A549 (cell line): Measurements from ENCODE around the gene LRTM2. TPM values are rescaled to one million over a fixed set of nuclear protein-coding genes. Genes with fewer than 3 reads are reported as not detected.

ENCODE experiments used
- ATAC-seq, 2 experiments: fragments of 200-7000 bp in 1 of 2; fragments of >200 bp in 1 of 2; cut with Nextera tagmentation in 1 of 2; cut with Tn5 transposase in 1 of 2; 3 replicates each; pipeline versions ENCODE4 v1.8.0 to v1.9.1; 2018 to 2020; ENCODE audit warnings: mild to moderate bottlenecking in 1 of 2, moderate library complexity in 1 of 2
- CTCF ChIA-PET: fragments of 300-600 bp; sonication (Branson Sonifier 250); formaldehyde crosslinking; extraction: SDS; loops from one replicate; lab custom pipeline; 2021; ENCODE audit warnings: antibody characterized with exemption, inconsistent platforms; lab: Yijun Ruan, JAX
- POLR2A ChIA-PET: fragments of 350-600 bp; formaldehyde crosslinking; extraction: SDS; loops from one replicate; lab custom pipeline; 2021; ENCODE audit warnings: antibody characterized with exemption, inconsistent platforms; lab: Yijun Ruan, JAX
- DNase-seq, 2 experiments: peaks; one replicate each; pipeline versions ENCODE4 v3.0.0 to v3.0.0-alpha.2; 2011 to 2016; ENCODE audit warnings: low read depth in 1 of 2, low spot score in 1 of 2
- FAIRE-seq: peaks from 2 replicates; lab custom pipeline; 2011; peaks lifted over from hg19 to GRCh38; lab: Jason Lieb, UNC
- H3K27ac ChIP-seq, 2 experiments: fragments of >200 bp; sonication (Bioruptor Twin); formaldehyde crosslinking; 3 replicates each; pipeline ENCODE4 v1.5.1; 2016 to 2017
- H3K4me1 ChIP-seq: fragments of >200 bp; sonication (Bioruptor Twin); formaldehyde crosslinking; 3 replicates; pipeline ENCODE4 v1.6.1; 2016
- H3K4me2 ChIP-seq: fragments of >200 bp; sonication (Bioruptor Twin); formaldehyde crosslinking; 3 replicates; pipeline ENCODE4 v1.6.1; 2016
- H3K4me3 ChIP-seq: fragments of >200 bp; sonication (Bioruptor Twin); formaldehyde crosslinking; 3 replicates; pipeline ENCODE4 v1.5.1; 2016
- H3K9me3 ChIP-seq: fragments of >200 bp; sonication (Bioruptor Twin); formaldehyde crosslinking; 3 replicates; pipeline ENCODE4 v1.6.1; 2016
- BCL3 ChIP-seq: fragments of >200 bp; sonication (Bioruptor Twin); formaldehyde crosslinking; IDR thresholded peaks from 3 replicates; pipeline ENCODE4 v1.6.1; 2016
- CBX8 ChIP-seq: fragments of 200-600 bp; sonication (generic); IDR thresholded peaks from 2 replicates; pipeline ENCODE4 v1.6.1; 2016
- CEBPB ChIP-seq, 2 experiments: fragments of >200 bp in 1 of 2; sonication (Bioruptor Twin) in 1 of 2; formaldehyde crosslinking in 1 of 2; IDR thresholded peaks; 2 replicates each; pipeline ENCODE4 v1.6.1; 2012 to 2016
- E2F6 ChIP-seq: IDR thresholded peaks from 2 replicates; pipeline ENCODE4 v1.6.1; 2012; ENCODE audit warnings: low read depth, borderline replicate concordance
- EHMT2 ChIP-seq: fragments of 200-600 bp; sonication (generic); IDR thresholded peaks from 2 replicates; pipeline ENCODE4 v1.6.1; 2016; ENCODE audit warnings: antibody characterized with exemption, low read depth, mild to moderate bottlenecking, moderate library complexity
- ESRRA ChIP-seq: fragments of 150-350 bp; IDR thresholded peaks from 2 replicates; pipeline ENCODE4 v1.6.1; 2014; ENCODE audit warnings: mild to moderate bottlenecking, low read length, borderline replicate concordance
- FOSB ChIP-seq: fragments of 250-450 bp; sonication (Bioruptor Pico); IDR thresholded peaks from 2 replicates; pipeline ENCODE4 v1.5.0; 2020; ENCODE audit warnings: mild to moderate bottlenecking, moderate library complexity
- FOXS1 ChIP-seq: fragments of 250-450 bp; sonication (Bioruptor Pico); IDR thresholded peaks from 2 replicates; pipeline ENCODE4 v1.5.0; 2020; ENCODE audit warnings: mild to moderate bottlenecking, moderate library complexity
- GATA3 ChIP-seq: IDR thresholded peaks from 2 replicates; pipeline ENCODE4 v1.6.1; 2012; ENCODE audit warnings: borderline replicate concordance
- HEYL ChIP-seq: fragments of 250-450 bp; sonication (Bioruptor Pico); IDR thresholded peaks from 2 replicates; pipeline ENCODE4 v1.8.0; 2021; ENCODE audit warnings: mild to moderate bottlenecking, moderate library complexity
- HOXA7 ChIP-seq: fragments of 250-450 bp; sonication (Bioruptor Pico); IDR thresholded peaks from 2 replicates; pipeline ENCODE4 v1.5.0; 2020; ENCODE audit warnings: mild to moderate bottlenecking, moderate library complexity
- HOXB13 ChIP-seq: fragments of 250-450 bp; sonication (Bioruptor Pico); IDR thresholded peaks from 2 replicates; pipeline ENCODE4 v1.5.0; 2020; ENCODE audit warnings: low read depth, mild to moderate bottlenecking, moderate library complexity
- JUNB ChIP-seq: fragments of >200 bp; sonication (Bioruptor Twin); formaldehyde crosslinking; IDR thresholded peaks from 2 replicates; pipeline ENCODE4 v1.6.1; 2016
- MAFK ChIP-seq: fragments of 450-650 bp; IDR thresholded peaks from 2 replicates; pipeline ENCODE4 v1.6.1; 2014; ENCODE audit not compliant: partially characterized antibody
- MYC ChIP-seq: IDR thresholded peaks from 2 replicates; pipeline ENCODE4 v1.6.1; 2012; ENCODE audit warnings: mild to moderate bottlenecking, inconsistent platforms, low read length, improper control_type of control experiment, borderline replicate concordance
- NFE2L2 ChIP-seq: fragments of 150-350 bp; conservative IDR thresholded peaks from 2 replicates; pipeline ENCODE4 v1.6.1; 2014; ENCODE audit warnings: low read length
- PBX3 ChIP-seq: IDR thresholded peaks from 2 replicates; pipeline ENCODE4 v1.6.1; 2012
- PHF8 ChIP-seq: fragments of 200-600 bp; sonication (generic); IDR thresholded peaks from 2 replicates; pipeline ENCODE4 v1.6.1; 2016; ENCODE audit warnings: low read depth, mild to moderate bottlenecking, antibody characterized with exemption, moderate library complexity, borderline replicate concordance
- RCOR1 ChIP-seq: fragments of 150-350 bp; IDR thresholded peaks from 2 replicates; pipeline ENCODE4 v1.6.1; 2014; ENCODE audit warnings: antibody characterized with exemption, low read length, low read depth
- RNF2 ChIP-seq: fragments of 200-600 bp; sonication (generic); IDR thresholded peaks from 2 replicates; pipeline ENCODE4 v1.6.1; 2016; ENCODE audit warnings: low read depth, mild to moderate bottlenecking, antibody characterized with exemption, moderate library complexity, borderline replicate concordance
- USF2 ChIP-seq: fragments of 450-650 bp; IDR thresholded peaks from 2 replicates; pipeline ENCODE4 v1.6.1; 2014; ENCODE audit warnings: antibody characterized with exemption
- ZNF302 ChIP-seq: fragments of 250-450 bp; sonication (Bioruptor Pico); IDR thresholded peaks from 2 replicates; pipeline ENCODE4 v1.9.0; 2021; ENCODE audit warnings: inconsistent platforms, mild to moderate bottlenecking, moderate library complexity
- WGBS: methylation state at CpG from one replicate; pipeline ENCODE4 v1.1.6; 2017; ENCODE audit errors: missing lambda C conversion rate; 5-methylcytosine and 5-hydroxymethylcytosine counted together
- polyA plus RNA-seq, 4 experiments: library from polyadenylated mRNA; depleted of rRNA in 3 of 4; stranded (reverse); fragments of >200 nt; fragmentation: RNase III in 1 of 4; extraction: RNeasy Plus Mini Kit Qiagen cat#74134 plus additional on column Dnase treatment in 1 of 4; gene quantifications; 2 replicates in 3 of 4; 3 replicates in 1 of 4; pipeline ENCODE4 v1.2.3, GENCODE V29; 2011 to 2017

LRTM2 gene
- polyA plus RNA-seq, 2 of the 4 experiments (the other 2 are of a cell fraction) = not detected

GRCh38 chr12:1797991-1798640 lies 22.2 kb upstream of the LRTM2 start:
- Histone ChIP-seq H3K4me3 (no peak overlapping the region), H3K4me2 (no peak overlapping the region), H3K4me1 (peaks cover 10% of the 10 kb centered on the region), H3K9me3 (no peaks in the 10 kb centered on the region), H3K27ac (no peak overlapping the region)
- TF ChIP-seq PHF8 (no peak), BCL3 (no peak), MAFK (no peak), RCOR1 (no peak), CBX8 (no peak), HOXA7 (CRISPR knock-in tag) (no peak), EHMT2 (no peak), PBX3 (no peak), FOXS1 (CRISPR knock-in tag) (no peak), RNF2 (no peak), MYC (no peak), E2F6 (no peak), NFE2L2 (no peak), JUNB (no peak), ZNF302 (CRISPR knock-in tag) (no peak), HEYL (CRISPR knock-in tag) (no peak), ESRRA (no peak), HOXB13 (CRISPR knock-in tag) (no peak), FOSB (no peak), USF2 (no peak)
- DNase-seq (no peak), FAIRE-seq (no peak), ATAC-seq (no peak)
- POLR2A ChIA-PET = no interaction called here
- WGBS = 90% methylated on average over 17 of the region's 22 CpGs
- CTCF ChIA-PET = interaction anchor here (0.5 to 14.6 kb wide), 8 partner anchors 8 to 785 kb away, joined by 3 to 324 read pairs (median 4); no protein-coding TSS in a partner anchor

GRCh38 chr12:1798641-1799020 lies 21.7 kb upstream of the LRTM2 start:
- Histone ChIP-seq H3K4me3 (no peak overlapping the region), H3K27ac (no peak overlapping the region), H3K4me2 (no peak overlapping the region)
- FAIRE-seq = no peak
- WGBS = 85% methylated on average over 6 of the region's 6 CpGs
- CTCF ChIA-PET = interaction anchor here (0.5 to 14.6 kb wide), 9 partner anchors 9 to 784 kb away, joined by 3 to 324 read pairs (median 3); no protein-coding TSS in a partner anchor
- POLR2A ChIA-PET = no interaction called here
- DNase-seq = no peak
- TF ChIP-seq GATA3 (no peak), RNF2 (no peak), CEBPB (IDR thresholded peaks at IDR 0.05) (no peak), EHMT2 (no peak), MYC (no peak)
- TF ChIP-seq, all 56 proteins: peak for 0
- H3K4me1 ChIP-seq = peaks cover 10% of the 10 kb centered on the region
- H3K9me3 ChIP-seq = no peaks in the 10 kb centered on the region
- ATAC-seq = no peak
